HG02943 (cell line): Measurements from ENCODE around the gene RALGAPA2.

Source experiments
- ATAC-seq: cut with Tn5 transposase; IDR thresholded peaks from one replicate; pipeline ENCODE4 v1.9.1; 2021; ENCODE audit warnings: mild to moderate bottlenecking, low read depth, moderate library complexity; ENCODE audit not compliant: unreplicated experiment

The RALGAPA2 gene

DNA sequence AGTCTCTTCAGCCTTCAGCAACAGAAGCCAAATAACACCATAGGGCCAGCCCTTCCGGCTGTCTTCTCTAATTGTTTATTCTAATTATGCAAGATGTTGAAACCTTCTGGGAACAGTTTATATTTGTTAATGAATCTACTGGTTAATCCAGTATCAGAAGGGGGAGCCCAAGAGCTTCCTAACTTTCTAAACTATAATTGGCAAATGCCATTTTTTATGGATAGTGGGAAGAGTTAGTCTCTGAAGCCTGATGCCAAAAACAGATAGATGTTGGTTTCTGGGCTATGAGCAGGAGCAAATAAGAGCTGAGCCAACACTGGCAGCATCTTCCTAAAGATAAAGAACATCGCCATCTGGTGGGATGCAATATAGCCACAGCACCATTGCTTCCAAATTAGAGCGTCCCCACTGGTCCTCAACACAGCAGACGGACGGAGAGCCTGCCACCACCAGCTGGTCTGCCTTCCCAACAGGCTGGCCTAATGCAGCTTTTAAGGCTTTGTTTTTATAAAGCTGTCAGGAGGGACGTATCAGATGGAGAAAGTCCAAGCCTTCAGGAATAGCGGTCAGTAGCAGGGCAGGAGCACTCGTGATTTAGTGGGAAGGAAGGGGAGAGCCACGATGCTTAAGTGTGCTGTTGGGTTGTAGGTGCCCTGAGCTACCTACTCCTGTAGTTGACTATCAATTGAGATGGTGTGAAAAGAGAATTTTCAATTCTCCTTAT, 118.8 kb downstream of the RALGAPA2 start:
- ATAC-seq: no peak

DNA sequence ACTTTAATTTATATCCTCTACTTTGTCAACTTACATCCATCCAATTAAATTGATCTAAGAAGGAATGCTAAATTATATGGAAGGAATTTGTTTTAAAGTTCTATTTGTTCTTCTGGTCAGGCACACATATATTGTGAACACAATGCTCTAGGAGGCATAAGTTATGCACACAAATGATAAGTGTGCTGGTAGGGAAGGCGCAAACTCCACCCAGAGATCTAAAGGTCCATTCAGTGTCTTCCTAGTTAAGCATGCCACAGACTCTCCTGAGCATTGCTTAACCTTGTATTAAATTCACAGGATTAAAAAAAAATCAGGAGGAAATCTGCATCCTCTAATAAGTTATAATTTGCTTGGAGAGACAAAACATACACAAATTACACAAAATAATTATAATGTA, 127.3 kb downstream of the RALGAPA2 start:
- no peak for ATAC-seq

DNA sequence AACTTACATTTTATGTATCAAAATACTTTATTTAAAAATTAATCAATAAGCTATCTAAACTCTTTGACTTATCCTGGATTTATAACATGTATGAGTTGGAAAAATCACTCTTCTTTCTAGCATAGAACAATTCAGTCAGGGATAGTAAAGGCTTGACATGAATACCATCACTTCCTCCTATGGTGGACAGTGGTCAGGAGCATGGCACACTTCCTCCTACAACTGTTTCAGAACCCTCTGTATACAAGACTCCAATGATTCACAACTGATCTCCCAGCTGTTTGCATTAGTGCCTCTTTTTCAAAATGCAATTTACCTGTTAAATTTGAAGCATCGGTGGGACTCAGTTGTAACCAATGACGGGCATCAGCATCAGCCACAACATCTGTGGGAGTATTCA, 129.7 kb downstream of the RALGAPA2 start:
- no peak for ATAC-seq

DNA sequence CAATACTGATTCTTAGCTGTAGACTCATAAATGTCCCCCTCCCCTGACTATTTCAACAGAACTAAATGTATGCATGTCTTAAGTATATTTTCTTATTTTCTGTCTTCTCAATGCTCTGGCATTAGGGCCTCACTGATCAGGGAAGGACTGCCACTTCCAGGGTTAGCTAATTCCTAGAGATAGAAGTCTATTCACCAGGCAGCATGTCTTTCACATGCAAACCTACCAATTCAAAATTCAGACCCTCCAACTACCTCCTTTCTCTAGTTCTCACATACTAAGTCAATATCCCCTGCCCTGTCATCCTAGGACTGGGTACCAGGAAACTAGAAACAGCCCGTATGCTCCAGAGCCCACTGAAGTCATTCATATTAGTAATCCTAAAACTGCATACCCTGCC, 132.3 kb downstream of the RALGAPA2 start:
- no peak for ATAC-seq

DNA sequence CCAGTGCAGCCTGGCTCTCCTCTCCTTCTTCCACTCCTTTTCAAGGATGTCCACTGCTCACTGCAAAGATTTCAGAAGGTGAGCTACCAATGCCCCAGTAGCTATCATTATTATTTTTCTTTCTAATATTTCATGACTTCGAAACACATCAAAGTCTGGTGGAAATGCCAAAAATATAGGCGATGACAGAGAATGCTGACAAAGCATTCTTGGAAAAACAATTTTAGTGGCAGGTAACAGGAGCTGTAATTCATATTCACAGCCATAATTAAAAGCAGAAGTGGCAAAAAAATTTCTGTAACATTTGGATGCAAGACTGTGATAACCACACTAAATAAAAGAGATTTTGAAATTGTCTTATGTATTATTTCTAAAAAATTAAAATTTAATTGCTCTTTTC, 133.6 kb downstream of the RALGAPA2 start:
- no peak for ATAC-seq

DNA sequence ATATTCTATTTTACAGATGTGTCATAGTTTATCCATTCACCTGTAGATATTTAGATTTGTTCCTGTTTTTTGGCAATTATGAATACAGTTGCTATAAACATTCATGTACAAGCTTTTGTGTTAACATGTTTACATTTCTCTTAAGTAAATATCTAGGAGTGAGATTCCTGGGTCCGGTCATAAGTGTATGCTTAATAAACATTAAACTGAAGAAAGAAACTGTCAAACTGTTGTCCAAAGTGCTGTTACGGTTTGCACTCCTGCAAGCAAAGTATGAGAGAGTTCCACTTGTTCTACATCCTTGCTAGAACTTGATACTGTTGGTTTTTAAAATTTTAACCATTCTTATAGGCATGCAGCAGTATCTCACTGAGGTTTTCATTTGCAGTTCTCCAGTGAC, 138.6 kb downstream of the RALGAPA2 start:
- no peak for ATAC-seq

DNA sequence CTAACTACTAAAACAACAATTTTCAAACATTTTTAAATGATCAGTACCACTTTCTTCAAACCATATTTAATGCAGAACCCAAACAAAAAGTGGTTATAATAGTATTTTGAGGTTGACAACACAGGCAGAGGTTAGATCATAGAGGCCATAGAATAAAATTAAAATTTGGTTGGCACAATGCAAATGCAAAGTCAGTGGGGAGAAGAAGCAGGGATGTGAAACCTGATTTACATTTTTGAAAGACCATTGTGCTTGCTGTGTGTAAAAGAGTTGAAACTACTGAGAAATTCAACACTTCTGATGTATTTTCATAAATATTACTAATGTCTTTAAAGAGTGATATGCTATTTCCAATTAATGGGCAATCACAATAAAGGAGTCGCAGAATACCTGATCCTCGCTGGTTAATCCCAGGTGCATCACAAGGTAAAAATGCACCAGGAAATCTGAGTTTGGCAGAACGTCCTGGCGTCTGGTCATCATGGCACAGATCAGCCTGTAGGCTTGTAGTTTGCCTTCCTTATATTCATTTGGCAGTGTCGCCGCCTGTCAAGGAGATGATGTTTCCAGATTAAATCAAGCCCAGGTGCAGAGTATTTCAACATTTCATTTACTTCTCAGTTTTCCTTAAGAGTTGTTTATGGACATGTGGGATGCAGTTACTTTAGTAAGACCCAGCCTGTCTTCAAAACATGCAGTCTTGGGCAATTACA, 141.2 kb downstream of the RALGAPA2 start:
- no peak for ATAC-seq

DNA sequence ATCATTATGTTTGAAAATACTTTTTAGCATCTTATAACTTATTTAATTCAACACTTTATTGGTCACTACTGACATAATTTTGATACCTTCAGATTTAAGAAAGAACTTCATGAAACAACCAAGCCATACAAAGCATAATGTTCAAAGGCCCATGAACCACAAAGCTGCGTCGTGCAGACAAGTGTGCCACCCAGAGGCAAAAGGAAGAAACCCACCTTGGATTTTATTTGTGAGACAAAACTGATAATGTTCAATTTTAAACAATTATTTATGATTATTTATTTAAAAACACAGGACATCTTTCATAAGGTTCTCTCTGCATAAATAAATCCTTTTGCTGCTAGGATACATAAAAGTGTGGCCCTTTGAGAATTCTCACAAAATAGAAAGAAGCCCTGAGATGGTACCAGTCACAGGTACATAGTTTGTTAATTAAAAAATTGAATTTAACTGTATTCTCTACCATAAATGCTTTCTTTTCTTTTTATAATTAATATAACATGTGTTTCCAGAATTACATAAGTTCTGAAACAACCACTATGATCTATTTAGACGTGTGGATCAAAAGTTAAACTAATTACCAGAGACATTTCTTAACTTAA, 143.7 kb downstream of the RALGAPA2 start:
- ATAC-seq: no peak

DNA sequence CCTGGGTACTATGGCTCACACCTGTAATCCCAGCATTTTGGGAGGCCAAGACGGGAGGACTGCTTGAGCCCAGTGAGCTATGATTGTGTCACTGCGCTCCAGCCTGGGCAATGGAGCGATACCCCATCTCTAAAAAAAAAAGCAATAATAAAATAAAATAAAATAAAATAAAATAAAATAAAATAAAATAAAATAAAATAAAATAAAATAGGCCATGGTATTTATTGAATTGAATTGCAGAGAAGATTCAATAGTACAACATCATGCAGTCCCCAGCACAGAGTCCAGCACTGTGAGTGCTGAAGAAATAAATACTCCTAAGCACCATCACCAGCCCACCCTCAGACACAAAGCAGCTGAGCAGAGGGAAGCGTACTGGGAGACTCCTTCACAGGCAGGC, 144.7 kb downstream of the RALGAPA2 start:
- ATAC-seq: no peak

DNA sequence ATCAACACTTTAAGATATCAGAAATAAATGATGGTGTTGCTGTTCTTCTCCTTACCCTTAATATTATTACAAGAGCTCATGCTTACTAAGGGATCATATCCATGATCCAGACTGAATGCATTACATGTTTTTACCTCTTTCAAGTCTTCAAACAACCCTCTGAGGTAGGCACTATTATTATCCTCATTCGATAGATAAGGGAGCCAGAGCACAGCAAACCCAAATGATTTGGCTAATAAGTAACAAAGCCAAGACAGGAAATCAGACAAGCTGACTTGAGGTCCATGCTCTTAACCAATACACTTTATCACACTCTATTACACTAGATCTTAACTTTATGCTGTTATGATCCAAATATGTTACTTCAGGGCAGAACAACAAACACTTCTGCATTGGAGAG, 145.9 kb downstream of the RALGAPA2 start:
- no peak for ATAC-seq

DNA sequence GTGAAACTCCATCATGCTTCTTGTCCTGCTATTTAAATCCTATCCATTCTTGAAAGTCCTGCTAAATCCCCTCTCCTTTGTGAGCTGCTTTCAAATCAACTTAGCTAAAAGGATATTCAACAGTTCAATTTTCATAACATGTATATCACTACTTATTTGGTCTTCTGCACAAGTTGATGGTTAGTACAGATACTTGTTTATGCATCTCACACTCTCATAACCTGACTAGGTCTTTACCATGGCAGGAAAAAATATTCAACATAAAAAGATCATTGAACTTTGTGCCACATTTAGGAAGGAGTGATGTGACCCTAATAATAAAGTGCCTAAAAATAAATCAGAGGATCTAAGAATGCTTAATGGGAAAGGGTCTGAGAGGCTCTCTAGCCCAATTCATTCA, 148.2 kb downstream of the RALGAPA2 start:
- ATAC-seq: no peak

DNA sequence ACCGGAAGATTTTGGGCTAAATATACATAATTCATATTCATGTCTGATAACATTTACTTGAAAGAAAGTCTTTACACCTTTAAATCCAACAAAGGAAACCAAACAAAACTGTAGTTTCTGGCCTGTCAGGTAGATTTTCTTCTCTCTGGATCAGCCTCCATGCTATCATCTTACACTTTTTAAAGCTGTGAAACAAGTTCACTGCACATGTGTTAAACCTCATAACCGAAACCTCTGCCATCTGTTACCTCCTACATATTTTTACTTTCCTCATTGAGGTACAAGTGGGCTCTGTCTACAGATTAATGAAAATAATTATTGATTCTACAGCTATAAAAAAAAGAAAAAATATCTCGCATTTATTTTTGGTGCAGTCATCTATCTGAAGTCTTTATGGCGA, 149.9 kb downstream of the RALGAPA2 start:
- no peak for ATAC-seq

DNA sequence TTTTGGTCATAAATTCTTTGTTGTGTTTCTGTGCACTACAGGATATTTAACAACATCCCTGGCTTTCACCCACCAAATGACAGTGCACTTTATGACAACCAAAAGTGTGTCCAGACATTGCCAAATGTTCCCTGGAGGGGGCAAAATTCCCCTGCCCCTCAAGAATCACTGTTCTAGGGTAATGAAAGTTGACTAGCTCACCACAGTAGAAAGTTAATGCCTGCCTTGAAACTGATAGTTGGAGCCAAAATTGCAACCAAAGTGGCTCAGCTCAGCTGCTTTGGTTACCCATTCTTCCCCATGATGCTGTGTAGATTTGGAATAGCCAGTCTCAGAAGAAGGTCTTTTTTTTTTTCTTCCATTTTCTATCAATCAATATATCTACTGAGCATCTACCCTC, 150.6 kb downstream of the RALGAPA2 start:
- ATAC-seq: peak; percentile 54

DNA sequence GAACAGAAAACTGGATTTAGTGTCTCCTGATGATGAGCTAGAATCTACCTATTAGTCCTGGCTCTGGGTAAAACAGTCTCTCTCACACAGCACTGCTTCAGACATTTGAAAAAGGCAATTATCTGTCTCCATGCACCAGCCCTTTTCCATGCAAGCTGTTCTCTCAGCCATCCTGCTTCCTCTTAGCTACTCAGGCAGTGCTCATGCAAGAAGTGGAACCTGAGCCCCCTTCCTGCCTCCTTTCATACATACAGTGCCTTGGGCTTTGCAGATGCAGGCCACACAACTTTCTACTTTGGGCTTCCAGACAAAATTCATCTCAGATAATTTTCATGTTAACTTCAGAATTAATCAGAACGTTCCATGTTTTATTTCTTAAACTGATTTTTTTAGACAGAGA, 151.3 kb downstream of the RALGAPA2 start:
- no peak for ATAC-seq

DNA sequence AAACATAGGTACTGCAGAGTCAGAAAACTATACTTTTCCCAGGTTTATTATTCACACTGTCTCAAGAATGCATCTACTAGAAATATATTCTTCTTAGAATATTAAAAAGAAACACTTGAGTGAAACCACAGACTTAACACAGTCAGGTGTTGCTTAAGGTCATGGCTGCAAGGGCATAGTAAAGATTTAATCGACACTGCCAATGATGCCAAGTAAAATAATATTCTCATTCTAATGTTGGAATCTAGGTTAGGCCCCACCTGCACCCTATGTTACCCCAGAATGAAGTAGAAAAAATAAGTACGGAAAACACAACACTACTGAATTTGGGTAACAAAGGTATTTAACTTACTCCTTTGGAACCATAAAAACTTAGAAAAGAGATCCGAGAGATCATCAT, 155.0 kb downstream of the RALGAPA2 start:
- ATAC-seq: no peak

DNA sequence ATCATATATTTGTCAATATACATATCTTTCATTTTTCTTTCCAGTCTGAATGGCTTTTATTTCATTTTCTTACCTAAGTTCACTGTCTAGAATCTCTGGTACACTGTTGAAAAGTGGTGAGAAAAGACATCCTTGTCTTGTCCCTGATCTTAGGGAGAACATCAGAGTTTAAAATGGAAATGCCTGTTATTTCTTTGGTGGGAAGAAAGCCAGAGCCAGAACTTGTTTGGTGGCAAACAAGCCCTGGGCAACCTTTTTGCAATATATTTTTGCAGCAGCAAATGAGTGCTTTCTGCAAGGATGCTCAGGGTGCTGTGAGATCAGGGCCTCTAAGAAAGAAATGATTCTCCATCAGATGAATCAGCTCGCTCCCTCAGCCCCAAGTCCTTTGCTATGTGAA, 156.6 kb downstream of the RALGAPA2 start:
- no peak for ATAC-seq

DNA sequence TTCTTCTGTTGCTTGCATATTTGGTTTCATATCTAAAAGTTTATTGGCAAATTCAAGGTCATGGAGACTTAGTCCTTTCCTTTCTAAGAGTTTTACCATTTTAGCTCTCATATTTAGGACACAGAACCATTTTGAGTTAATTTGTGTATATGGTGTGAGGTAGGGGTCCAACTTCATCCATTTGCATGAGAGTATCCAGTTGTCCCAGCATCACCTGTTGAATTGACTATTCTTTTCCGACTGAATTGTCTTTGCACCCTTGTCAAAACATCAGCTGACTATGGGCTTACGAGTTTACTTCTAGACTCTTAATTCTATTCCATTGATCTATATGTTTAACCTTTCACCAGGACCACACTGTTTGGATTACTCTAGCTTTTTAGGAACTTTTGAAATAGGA, 157.5 kb downstream of the RALGAPA2 start:
- ATAC-seq: no peak

DNA sequence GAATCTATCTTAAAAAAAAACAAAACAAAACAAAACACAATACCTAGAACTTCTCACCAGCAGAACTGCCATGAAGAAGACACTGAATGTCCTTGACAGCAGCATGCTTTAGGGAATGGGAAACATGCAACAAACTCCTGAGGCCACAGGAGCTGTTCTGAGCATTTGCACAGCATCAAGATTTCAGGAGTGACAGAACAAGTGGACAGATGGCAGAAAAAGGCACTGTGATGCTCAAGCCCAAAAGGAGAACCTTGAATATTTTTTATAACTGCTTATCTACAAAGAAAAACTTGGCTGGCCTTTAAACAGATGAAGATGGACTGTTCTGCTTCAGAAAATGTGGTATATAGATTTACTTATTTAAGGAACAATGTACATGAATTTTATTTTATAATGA, 158.9 kb downstream of the RALGAPA2 start:
- no peak for ATAC-seq

DNA sequence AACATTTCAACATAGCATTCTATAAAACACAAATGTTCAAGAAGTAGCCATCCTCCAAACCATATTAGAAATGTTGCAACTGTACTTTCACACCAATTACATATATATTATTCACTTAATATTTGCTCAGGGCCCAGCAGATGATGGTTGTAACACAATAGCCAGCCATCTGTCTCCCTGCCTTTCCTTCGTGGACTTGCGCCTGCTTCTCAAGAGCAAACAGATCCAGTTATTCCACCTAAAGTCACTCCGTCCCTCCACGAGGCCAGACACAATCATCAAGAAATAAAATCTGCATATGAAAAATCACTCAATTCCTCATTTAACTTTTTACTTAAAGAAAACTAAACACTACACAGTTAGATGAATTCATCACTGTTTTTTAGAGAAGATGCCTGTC, 160.4 kb downstream of the RALGAPA2 start:
- no peak for ATAC-seq

DNA sequence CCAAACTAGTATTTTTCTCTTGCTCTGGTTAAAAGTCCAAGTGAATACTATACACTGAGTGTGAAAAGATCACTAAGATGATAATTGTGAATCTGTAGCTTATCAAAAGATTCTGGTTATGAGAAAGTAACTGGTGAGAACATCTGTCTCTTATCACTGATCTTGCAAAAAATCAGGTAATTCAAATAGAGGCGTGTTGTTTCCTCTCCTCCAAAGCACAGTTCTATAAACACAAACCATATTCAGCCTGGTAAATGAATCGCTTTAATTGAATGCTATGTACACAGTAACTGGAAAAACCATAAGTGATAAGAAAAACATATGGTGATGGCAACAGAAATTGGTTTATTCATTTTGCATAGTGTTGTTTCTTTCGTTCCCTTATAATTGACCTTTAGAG, 161.0 kb downstream of the RALGAPA2 start:
- no peak for ATAC-seq

DNA sequence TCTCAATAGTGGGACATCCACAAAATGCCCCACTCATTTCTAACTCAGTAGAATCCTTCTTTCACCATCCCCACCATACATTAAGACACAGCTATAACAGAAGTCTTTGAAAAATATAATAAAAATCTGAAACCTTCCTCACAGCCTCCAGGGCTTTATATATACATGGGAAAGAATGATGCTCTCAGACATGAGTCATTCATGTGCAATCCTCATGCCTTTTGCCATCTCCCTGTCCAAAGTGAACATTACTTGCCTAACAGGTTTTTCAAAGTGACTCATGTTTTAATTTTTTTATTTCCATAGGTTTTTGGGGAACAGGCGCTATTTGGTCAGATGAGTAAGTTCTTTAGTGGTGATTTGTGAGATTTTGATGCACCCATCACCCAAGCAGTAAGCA, 162.7 kb downstream of the RALGAPA2 start:
- ATAC-seq: no peak

DNA sequence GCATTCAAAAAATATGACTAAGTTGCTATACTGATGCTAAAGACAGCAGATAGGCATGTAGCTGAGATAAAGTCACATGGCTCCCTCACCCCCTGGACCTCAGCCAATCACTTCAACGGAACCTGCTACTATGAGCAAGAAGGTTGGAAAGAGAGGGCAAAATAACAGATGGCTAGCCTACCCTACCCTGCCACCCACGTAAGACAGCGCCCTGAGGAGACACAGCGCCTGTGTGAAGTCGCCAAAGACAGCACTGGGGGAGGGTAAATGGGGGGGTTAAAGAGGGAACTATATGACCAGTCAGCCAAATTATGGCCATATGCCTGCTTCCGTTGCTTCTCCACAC, 163.2 kb downstream of the RALGAPA2 start:
- ATAC-seq: no peak
